Thoracic aorta (tissue), 2 donors: ENCODE data around the gene SLC36A1. TPM values are rescaled to one million over a fixed set of nuclear protein-coding genes. Genes with fewer than 3 reads are reported as not detected.
"Not testable (repeated sequence)": the region's sequence is repeated elsewhere in the genome, so short reads cannot be mapped to it uniquely, and the experiment has no call there.

ENCODE experiments used
- ATAC-seq: fragments of 150-250 bp; one replicate; pipeline ENCODE4 v1.8.0; 2017; ENCODE audit warnings: low read depth; ENCODE audit not compliant: insufficient number of reproducible peaks, low FRiP score
- DNase-seq: peaks from one replicate; pipeline ENCODE4 v3.0.0-alpha.2; 2020; ENCODE audit warnings: low spot score
- H3K27ac ChIP-seq, 2 donors: fragments of 200-600 bp; sonication (generic); 1 replicate in 1 of 2; 2 replicates in 1 of 2; pipeline ENCODE4 v1.5.1; 2016; ENCODE audit warnings: mild to moderate bottlenecking in 2 of 2, moderate library complexity in 2 of 2
- H3K27me3 ChIP-seq: fragments of 200-600 bp; sonication (generic); replicated peaks from 2 replicates; pipeline ENCODE4 v1.6.0; 2016; ENCODE audit warnings: mild to moderate bottlenecking; ENCODE audit not compliant: insufficient read depth
- H3K36me3 ChIP-seq: fragments of 200-600 bp; sonication (generic); one replicate; pipeline ENCODE4 v1.5.1; 2016
- H3K4me1 ChIP-seq, 2 donors: fragments of 200-600 bp; sonication (generic); 1 replicate in 1 of 2; 2 replicates in 1 of 2; pipeline versions ENCODE4 v1.5.1 to v1.6.0; 2016; ENCODE audit warnings: low read depth in 2 of 2, mild to moderate bottlenecking in 1 of 2; ENCODE audit not compliant: control insufficient read depth in 1 of 2
- H3K4me3 ChIP-seq: fragments of 200-600 bp; sonication (generic); 2 replicates; pipeline ENCODE4 v1.5.1; 2016; ENCODE audit warnings: mild to moderate bottlenecking
- H3K9me3 ChIP-seq: fragments of 200-600 bp; sonication (generic); 2 replicates; pipeline ENCODE4 v1.5.1; 2016
- total RNA-seq, 2 donors: library from RNA; depleted of rRNA; stranded (reverse); fragments of >200 nt; gene quantifications; one replicate each; pipeline versions ENCODE4 v1.1.0 to v1.2.3, GENCODE V29; 2016
- TF ChIP-seq, protein P1 (sequence below): fragments of 200-600 bp; sonication (generic); IDR thresholded peaks from one replicate; pipeline ENCODE4 v1.5.1; 2019; ENCODE audit warnings: antibody characterized with exemption

Gene SLC36A1
- total RNA-seq, 2 donors from 2014 or later: 16.0 to 26.5 TPM

DNA sequence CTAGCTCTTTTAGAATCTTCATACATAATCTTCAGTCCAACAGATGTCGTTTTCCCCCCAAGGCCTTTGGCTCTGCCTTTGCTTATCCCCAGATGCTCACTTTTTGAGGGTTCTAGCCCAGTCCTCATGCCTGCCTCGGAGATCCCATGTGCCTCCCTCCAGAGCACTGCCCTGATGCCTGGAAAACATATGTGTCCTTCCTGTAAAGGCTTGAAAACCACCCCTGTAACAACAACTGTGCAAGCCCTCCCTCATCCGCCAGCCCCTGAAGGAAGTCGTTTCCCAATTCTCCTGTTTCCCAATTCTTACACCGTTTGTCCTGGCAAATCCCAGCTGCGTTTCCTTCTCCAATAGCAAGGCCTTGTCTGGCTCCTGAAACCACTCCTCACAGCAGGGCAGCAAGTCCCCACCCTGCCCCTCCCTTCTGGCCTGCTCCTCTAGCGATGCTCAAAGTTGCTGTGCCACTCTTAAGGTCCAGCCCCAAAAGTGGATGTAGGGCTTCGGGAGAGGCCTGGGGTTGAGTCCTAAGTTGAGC, 52.2 kb downstream of the SLC36A1 start:
- Histone ChIP-seq H3K4me3 (no peak overlapping the region), H3K9me3 (no peaks in the 10 kb centered on the region), H3K4me1 (no peaks in the 10 kb centered on the region), H3K27ac (no peak overlapping the region), H3K27me3 (no peaks in the 10 kb centered on the region), H3K36me3 (no peaks in the 10 kb centered on the region)
- ATAC-seq (no peak), DNase-seq (no peak)
- TF ChIP-seq, protein P1, sequence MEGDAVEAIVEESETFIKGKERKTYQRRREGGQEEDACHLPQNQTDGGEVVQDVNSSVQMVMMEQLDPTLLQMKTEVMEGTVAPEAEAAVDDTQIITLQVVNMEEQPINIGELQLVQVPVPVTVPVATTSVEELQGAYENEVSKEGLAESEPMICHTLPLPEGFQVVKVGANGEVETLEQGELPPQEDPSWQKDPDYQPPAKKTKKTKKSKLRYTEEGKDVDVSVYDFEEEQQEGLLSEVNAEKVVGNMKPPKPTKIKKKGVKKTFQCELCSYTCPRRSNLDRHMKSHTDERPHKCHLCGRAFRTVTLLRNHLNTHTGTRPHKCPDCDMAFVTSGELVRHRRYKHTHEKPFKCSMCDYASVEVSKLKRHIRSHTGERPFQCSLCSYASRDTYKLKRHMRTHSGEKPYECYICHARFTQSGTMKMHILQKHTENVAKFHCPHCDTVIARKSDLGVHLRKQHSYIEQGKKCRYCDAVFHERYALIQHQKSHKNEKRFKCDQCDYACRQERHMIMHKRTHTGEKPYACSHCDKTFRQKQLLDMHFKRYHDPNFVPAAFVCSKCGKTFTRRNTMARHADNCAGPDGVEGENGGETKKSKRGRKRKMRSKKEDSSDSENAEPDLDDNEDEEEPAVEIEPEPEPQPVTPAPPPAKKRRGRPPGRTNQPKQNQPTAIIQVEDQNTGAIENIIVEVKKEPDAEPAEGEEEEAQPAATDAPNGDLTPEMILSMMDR: no peak

DNA sequence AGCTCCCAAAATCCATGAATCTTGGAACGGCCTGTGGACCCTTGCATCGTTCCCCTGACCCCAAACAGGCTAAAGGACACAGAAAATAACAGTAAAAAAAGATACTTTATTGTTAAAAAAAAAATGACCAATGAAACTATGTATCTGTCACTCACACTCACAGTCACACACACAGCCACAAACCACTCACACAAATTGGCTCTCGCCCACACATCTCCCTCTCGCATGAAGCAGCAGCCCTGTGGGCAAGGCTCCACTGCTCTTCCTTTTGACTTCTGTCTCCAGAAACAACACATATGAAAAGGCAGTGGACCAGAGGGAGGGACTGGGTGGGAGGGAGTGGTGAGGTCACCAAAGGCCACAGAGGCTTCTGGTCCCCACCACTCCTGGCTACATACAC, 56.6 kb downstream of the SLC36A1 start:
- no peaks in the 10 kb centered on the region for H3K9me3 ChIP-seq
- ATAC-seq (no peak), DNase-seq (no peak)
- TF ChIP-seq, protein P1: no peak
- H3K4me3 ChIP-seq: no peak overlapping the region
- H3K27ac ChIP-seq: no peak overlapping the region
- no peaks in the 10 kb centered on the region for H3K4me1 ChIP-seq
- H3K36me3 ChIP-seq: no peaks in the 10 kb centered on the region
- no peaks in the 10 kb centered on the region for H3K27me3 ChIP-seq

DNA sequence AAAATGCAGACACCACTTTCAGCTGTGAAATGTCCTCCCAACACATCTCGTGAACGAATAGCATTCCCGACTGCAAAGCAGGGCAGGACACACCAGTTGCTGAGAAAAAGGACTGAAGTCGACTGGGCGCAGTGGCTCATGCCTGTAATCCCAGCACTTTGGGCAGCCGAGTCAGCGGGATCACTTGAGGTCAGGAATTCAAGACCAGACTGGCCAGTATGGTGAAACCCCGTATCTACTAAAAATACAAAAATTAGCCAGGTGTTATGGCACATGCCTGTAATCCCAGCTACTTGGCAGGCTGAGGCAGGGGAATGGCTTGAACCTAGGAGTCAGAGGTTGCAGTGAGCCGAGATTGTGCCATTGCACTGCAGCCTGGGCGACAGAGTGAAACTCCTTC, 60.9 kb downstream of the SLC36A1 start:
- H3K27me3 ChIP-seq, DNase-seq, H3K4me1 ChIP-seq, H3K27ac ChIP-seq, ATAC-seq, H3K9me3 ChIP-seq, H3K36me3 ChIP-seq, H3K4me3 ChIP-seq: not testable (repeated sequence)

DNA sequence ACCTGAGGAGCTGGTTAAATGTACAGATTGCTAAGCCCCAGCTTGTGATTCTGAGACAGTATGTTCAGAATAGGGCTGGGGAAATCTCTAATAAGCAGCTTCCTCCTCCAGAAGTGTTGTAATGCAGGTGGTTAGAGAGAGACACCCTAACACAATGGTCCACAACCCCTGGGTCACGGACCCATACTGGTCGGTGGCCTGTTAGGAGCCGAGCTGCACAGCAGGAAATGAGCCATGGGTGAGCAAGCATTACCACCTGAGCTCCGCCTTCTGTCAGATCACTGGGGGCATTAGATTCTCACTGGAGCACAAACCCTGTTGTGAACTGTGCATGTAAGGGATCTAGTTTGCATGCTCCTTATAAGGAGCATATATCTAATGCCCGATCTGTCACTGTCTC, 61.8 kb downstream of the SLC36A1 start:
- H3K36me3 ChIP-seq: no peaks in the 10 kb centered on the region
- DNase-seq (no peak), ATAC-seq (no peak)
- no peak overlapping the region for H3K27ac ChIP-seq
- H3K4me1 ChIP-seq: no peaks in the 10 kb centered on the region
- no peaks in the 10 kb centered on the region for H3K27me3 ChIP-seq
- no peak overlapping the region for H3K4me3 ChIP-seq
- TF ChIP-seq, protein P1: no peak
- no peaks in the 10 kb centered on the region for H3K9me3 ChIP-seq

DNA sequence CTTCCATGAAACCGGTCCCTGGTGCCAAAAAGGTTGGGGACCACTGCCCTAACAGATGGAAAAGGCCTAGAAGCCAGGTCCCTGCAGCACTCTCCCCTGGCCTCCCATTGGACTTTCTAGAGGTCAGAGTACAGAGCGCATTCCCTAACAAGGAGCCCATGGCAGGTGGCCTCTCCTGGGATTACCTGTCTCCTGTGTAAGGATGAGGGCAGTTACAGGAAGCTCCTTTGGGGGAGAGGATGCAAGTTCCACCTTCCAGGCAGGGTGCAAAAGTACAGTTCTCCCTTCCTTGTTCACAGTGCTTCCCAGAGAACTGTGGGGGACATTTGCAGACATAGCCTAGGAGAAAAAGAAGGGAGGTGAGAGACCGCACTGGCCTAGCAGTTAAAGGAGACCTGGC, 62.4 kb downstream of the SLC36A1 start:
- H3K36me3 ChIP-seq: no peaks in the 10 kb centered on the region
- ATAC-seq (no peak), DNase-seq (no peak)
- TF ChIP-seq, protein P1: no peak
- H3K27me3 ChIP-seq: no peaks in the 10 kb centered on the region
- no peak overlapping the region for H3K4me3 ChIP-seq
- no peak overlapping the region for H3K27ac ChIP-seq
- H3K4me1 ChIP-seq: no peaks in the 10 kb centered on the region
- no peaks in the 10 kb centered on the region for H3K9me3 ChIP-seq
